Smooth muscle cell (in vitro differentiated cells): Measurements from ENCODE around the gene TTI1. TPM values are rescaled to one million over a fixed set of nuclear protein-coding genes. Genes with fewer than 3 reads are reported as not detected.

Source experiments
- DNase-seq: peaks from one replicate; lab custom pipeline; 2025; ENCODE audit not compliant: unreplicated experiment; lab: John Stamatoyannopoulos, UW
- H2AFZ ChIP-seq: fragments of 200-600 bp; sonication (generic); 2 replicates; pipeline ENCODE4 v1.6.0; 2016; ENCODE audit warnings: antibody characterized with exemption, low read depth, mild to moderate bottlenecking
- H3F3A ChIP-seq: fragments of 200-600 bp; sonication (generic); 2 replicates; pipeline ENCODE4 v1.6.0; 2017; ENCODE audit warnings: antibody characterized with exemption, low read depth
- H3K27ac ChIP-seq: fragments of 200-600 bp; sonication (generic); 2 replicates; pipeline ENCODE4 v1.5.1; 2016; ENCODE audit warnings: low read depth, mild to moderate bottlenecking
- H3K27me3 ChIP-seq: fragments of 200-600 bp; sonication (generic); 2 replicates; pipeline ENCODE4 v1.6.1; 2016; ENCODE audit warnings: low read depth, mild to moderate bottlenecking
- H3K36me3 ChIP-seq: fragments of 200-600 bp; sonication (generic); 2 replicates; pipeline ENCODE4 v1.5.1; 2016; ENCODE audit warnings: low read depth
- H3K4me1 ChIP-seq: fragments of 200-600 bp; sonication (generic); 2 replicates; pipeline ENCODE4 v1.5.1; 2016; ENCODE audit warnings: low read depth
- H3K4me2 ChIP-seq: fragments of 200-600 bp; sonication (generic); 2 replicates; pipeline ENCODE4 v1.6.0; 2016; ENCODE audit warnings: mild to moderate bottlenecking
- H3K4me3 ChIP-seq: fragments of 200-600 bp; sonication (generic); 2 replicates; pipeline ENCODE4 v1.5.1; 2016; ENCODE audit warnings: mild to moderate bottlenecking
- H3K79me2 ChIP-seq: fragments of 200-600 bp; sonication (generic); 2 replicates; pipeline ENCODE4 v1.6.0; 2016; ENCODE audit warnings: low read depth, mild to moderate bottlenecking
- H3K9ac ChIP-seq: fragments of 200-600 bp; sonication (generic); 2 replicates; pipeline ENCODE4 v1.6.0; 2016; ENCODE audit warnings: low read depth
- H3K9me3 ChIP-seq: fragments of 200-600 bp; sonication (generic); replicated peaks from 2 replicates; pipeline ENCODE4 v1.5.1; 2016; ENCODE audit warnings: low read depth
- H4K20me1 ChIP-seq: fragments of 200-600 bp; sonication (generic); 2 replicates; pipeline ENCODE4 v1.6.0; 2016; ENCODE audit warnings: low read depth
- CTCF ChIP-seq: fragments of 200-600 bp; sonication (generic); IDR thresholded peaks from 2 replicates; pipeline ENCODE4 v1.5.1; 2017; ENCODE audit warnings: borderline replicate concordance, mild to moderate bottlenecking, antibody characterized with exemption; ENCODE audit not compliant: insufficient read depth, poor library complexity, severe bottlenecking
- WGBS: methylation state at CpG from one replicate; pipeline ENCODE4 v1.1.7; 2016; ENCODE audit warnings: low lambda C conversion rate; 5-methylcytosine and 5-hydroxymethylcytosine counted together
- polyA plus RNA-seq: library from polyadenylated mRNA; unstranded; fragments of >200 nt; fragmentation: Nextera tagmentation; extraction: Ambion mirVana; gene quantifications from 2 replicates; pipeline ENCODE4 v1.2.1, GENCODE V29; 2016
- total RNA-seq: library from RNA; depleted of rRNA; stranded (reverse); fragments of >200 nt; gene quantifications from 2 replicates; pipeline ENCODE4 v1.2.3, GENCODE V29; 2014

Gene TTI1
- total and polyA plus RNA-seq, 2 experiments from 2014 or later, result 17.0 to 20.0 TPM

GRCh38 chr20:37980383-37980782, 52.9 kb downstream of the TTI1 start:
- no peak for TF ChIP-seq CTCF
- Histone ChIP-seq H3K27ac (no peak overlapping the region), H3K9ac (no peak overlapping the region), H3F3A (no peaks in the 10 kb centered on the region), H3K4me1 (no peaks in the 10 kb centered on the region), H2AFZ (no peak overlapping the region), H3K36me3 (no peaks in the 10 kb centered on the region), H3K4me2 (no peak overlapping the region), H4K20me1 (no peaks in the 10 kb centered on the region), H3K9me3 (no peaks in the 10 kb centered on the region), H3K27me3 (no peaks in the 10 kb centered on the region), H3K4me3 (no peak overlapping the region), H3K79me2 (no peaks in the 10 kb centered on the region)
- 87% methylated on average over 8 of the region's 8 CpGs for WGBS
- DNase-seq, result no peak

- no peak overlapping the region for H3K4me3 ChIP-seq
- no peak overlapping the region for H3K4me2 ChIP-seq
- H3K9me3 ChIP-seq, result no peaks in the 10 kb centered on the region
- TF ChIP-seq CTCF, result no peak
- no peaks in the 10 kb centered on the region for H3K79me2 ChIP-seq
- no peaks in the 10 kb centered on the region for H3K4me1 ChIP-seq
- no peaks in the 10 kb centered on the region for H4K20me1 ChIP-seq
- no peak for DNase-seq
- no peaks in the 10 kb centered on the region for H3K36me3 ChIP-seq
- no peaks in the 10 kb centered on the region for H3K27me3 ChIP-seq
- no peaks in the 10 kb centered on the region for H3F3A ChIP-seq
- H2AFZ ChIP-seq, result no peak overlapping the region
- 91% methylated on average over 16 of the region's 16 CpGs for WGBS
- no peak overlapping the region for H3K27ac ChIP-seq
- no peak overlapping the region for H3K9ac ChIP-seq
These were observed 54.0 kb downstream of the TTI1 start for GRCh38 chr20:37979021-37979985.

GRCh38 chr20:37977786-37978185, 55.5 kb downstream of the TTI1 start:
- Histone ChIP-seq H3K79me2 (no peaks in the 10 kb centered on the region), H3F3A (no peaks in the 10 kb centered on the region), H3K4me1 (no peaks in the 10 kb centered on the region), H3K4me3 (no peak overlapping the region), H3K9ac (no peak overlapping the region), H3K4me2 (no peak overlapping the region), H3K27ac (no peak overlapping the region), H2AFZ (no peak overlapping the region), H3K27me3 (no peaks in the 10 kb centered on the region), H3K36me3 (no peaks in the 10 kb centered on the region), H3K9me3 (no peaks in the 10 kb centered on the region), H4K20me1 (no peaks in the 10 kb centered on the region)
- no peak for DNase-seq
- 84% methylated on average over 6 of the region's 6 CpGs for WGBS
- TF ChIP-seq CTCF, result no peak
